ENCODE results near the gene NTNG1.

NTNG1 gene

GRCh38 chr1:107139833-107140702 lies 771 bp upstream of the NTNG1 start:
- CTCF ChIA-PET, result interaction anchor here (0.7 kb wide), 2 partner anchors 190 to 524 kb away, joined by 3 read pairs; no protein-coding TSS in a partner anchor
- no peak for TF ChIP-seq PKNOX1 (IDR thresholded peaks at IDR 0.05)
- TF ChIP-seq L3MBTL2 (conservative IDR thresholded peaks at IDR 0.05), result peak; percentile 28; the same call in 1 of the 2 replicates
- POLR2A ChIA-PET, result interaction anchor here (1.0 to 2.6 kb wide), 2 partner anchors 8 to 83 kb away, joined by 4 to 11 read pairs; partner anchors contain the start of gene PRMT6
- DNase-seq (ENCODE audit: extremely low spot score), result peak; percentile 52

GRCh38 chr1:107141491-107142126 lies 770 bp downstream of the NTNG1 start:
- no peak for TF ChIP-seq BHLHE40 (IDR thresholded peaks at IDR 0.05; ENCODE audit: borderline replicate concordance)
- no peak for TF ChIP-seq HDGF (IDR thresholded peaks at IDR 0.05; ENCODE audit: borderline replicate concordance)
- no peak for TF ChIP-seq LEF1 (IDR thresholded peaks at IDR 0.05; ENCODE audit: borderline replicate concordance)
- no peak for TF ChIP-seq ARNT (IDR thresholded peaks at IDR 0.05)
- no peak for TF ChIP-seq TARDBP (IDR thresholded peaks at IDR 0.05)
- TF ChIP-seq ELF4 (IDR thresholded peaks at IDR 0.05), result no peak
- TF ChIP-seq SUZ12 (IDR thresholded peaks at IDR 0.05), result no peak
- no peak for TF ChIP-seq SP1 (IDR thresholded peaks at IDR 0.05)
- TF ChIP-seq FOXM1 (IDR thresholded peaks at IDR 0.05; ENCODE audit: borderline replicate concordance), result no peak
- no peak for TF ChIP-seq L3MBTL2 (conservative IDR thresholded peaks at IDR 0.05)
- no peak for TF ChIP-seq PKNOX1 (IDR thresholded peaks at IDR 0.05)
- CTCF ChIA-PET, result interaction anchor here (0.7 to 1.5 kb wide), 5 partner anchors 10 to 731 kb away, joined by 3 to 4 read pairs (median 3); no protein-coding TSS in a partner anchor
- peak; percentile 36 for DNase-seq (ENCODE audit: extremely low spot score)
- POLR2A ChIA-PET, result interaction anchor here (2.6 kb wide), 1 partner anchor 85 kb away, joined by 11 read pairs; the partner anchor contains the start of gene PRMT6

GRCh38 chr1:107142140-107142542 lies 1.3 kb downstream of the NTNG1 start:
- ChIA-PET CTCF (interaction anchor here (0.6 to 1.5 kb wide), 7 partner anchors 11 to 732 kb away, joined by 3 to 7 read pairs (median 3); no protein-coding TSS in a partner anchor), POLR2A (interaction anchor here (2.6 kb wide), 1 partner anchor 85 kb away, joined by 11 read pairs; the partner anchor contains the start of gene PRMT6)
- TF ChIP-seq ZNF384 (IDR thresholded peaks at IDR 0.05), result peak; percentile 92
- TF ChIP-seq SUZ12 (IDR thresholded peaks at IDR 0.05), result no peak
- DNase-seq (ENCODE audit: extremely low spot score), result peak; percentile 40

GRCh38 chr1:107142666-107143065 lies 1.8 kb downstream of the NTNG1 start:
- no peak for DNase-seq (ENCODE audit: extremely low spot score)
- POLR2A ChIA-PET, result no interaction called here
- TF ChIP-seq CTBP1 (IDR thresholded peaks at IDR 0.05; ENCODE audit: borderline replicate concordance) (no peak), ELF4 (IDR thresholded peaks at IDR 0.05) (no peak), LEF1 (IDR thresholded peaks at IDR 0.05; ENCODE audit: borderline replicate concordance) (no peak), SUZ12 (IDR thresholded peaks at IDR 0.05) (no peak), L3MBTL2 (conservative IDR thresholded peaks at IDR 0.05) (no peak), HDGF (IDR thresholded peaks at IDR 0.05; ENCODE audit: borderline replicate concordance) (no peak), FOXM1 (IDR thresholded peaks at IDR 0.05; ENCODE audit: borderline replicate concordance) (no peak), TARDBP (IDR thresholded peaks at IDR 0.05) (no peak), BHLHE40 (IDR thresholded peaks at IDR 0.05; ENCODE audit: borderline replicate concordance) (no peak), PKNOX1 (IDR thresholded peaks at IDR 0.05) (no peak), ZNF384 (IDR thresholded peaks at IDR 0.05) (no peak), ARNT (IDR thresholded peaks at IDR 0.05) (no peak), FOXA1 (IDR thresholded peaks at IDR 0.05) (no peak), NFRKB (IDR thresholded peaks at IDR 0.05) (no peak), SP1 (IDR thresholded peaks at IDR 0.05) (no peak), FOXK2 (IDR thresholded peaks at IDR 0.05) (no peak)
- CTCF ChIA-PET, result interaction anchor here (0.6 to 1.5 kb wide), 6 partner anchors 11 to 591 kb away, joined by 3 to 7 read pairs (median 4); no protein-coding TSS in a partner anchor

- TF ChIP-seq LEF1 (IDR thresholded peaks at IDR 0.05; ENCODE audit: borderline replicate concordance) (no peak), ARNT (IDR thresholded peaks at IDR 0.05) (no peak), FOXA1 (IDR thresholded peaks at IDR 0.05) (no peak), NFRKB (IDR thresholded peaks at IDR 0.05) (no peak), ELF4 (IDR thresholded peaks at IDR 0.05) (no peak), ZNF384 (IDR thresholded peaks at IDR 0.05) (no peak), BHLHE40 (IDR thresholded peaks at IDR 0.05; ENCODE audit: borderline replicate concordance) (no peak), HDGF (IDR thresholded peaks at IDR 0.05; ENCODE audit: borderline replicate concordance) (no peak), TARDBP (IDR thresholded peaks at IDR 0.05) (no peak), CTBP1 (IDR thresholded peaks at IDR 0.05; ENCODE audit: borderline replicate concordance) (no peak), SUZ12 (IDR thresholded peaks at IDR 0.05) (no peak), FOXK2 (IDR thresholded peaks at IDR 0.05) (no peak), PKNOX1 (IDR thresholded peaks at IDR 0.05) (no peak), L3MBTL2 (conservative IDR thresholded peaks at IDR 0.05) (no peak), SP1 (IDR thresholded peaks at IDR 0.05) (no peak)
- ChIA-PET CTCF (interaction anchor here (0.5 kb wide), 1 partner anchor 97 kb away, joined by 3 read pairs; no protein-coding TSS in a partner anchor), POLR2A (interaction anchor here (2.6 kb wide), 1 partner anchor 89 kb away, joined by 13 read pairs; the partner anchor contains the start of gene PRMT6)
- no peak for DNase-seq (ENCODE audit: extremely low spot score)
Measured at GRCh38 chr1:107145637-107146036, 4.8 kb downstream of the NTNG1 start.

Measured in HEK293T (cell line).